Medulla oblongata (tissue), 1 donor: ENCODE results near the gene FNDC3B.

Experiments
- DNase-seq: peaks from one replicate; pipeline ENCODE4 v3.0.0-alpha.2; 2015; ENCODE audit errors: extremely low spot score

The FNDC3B gene

GRCh38 chr3:172210355-172210754 lies 171.0 kb downstream of the FNDC3B start:
- no peak for DNase-seq

DNA sequence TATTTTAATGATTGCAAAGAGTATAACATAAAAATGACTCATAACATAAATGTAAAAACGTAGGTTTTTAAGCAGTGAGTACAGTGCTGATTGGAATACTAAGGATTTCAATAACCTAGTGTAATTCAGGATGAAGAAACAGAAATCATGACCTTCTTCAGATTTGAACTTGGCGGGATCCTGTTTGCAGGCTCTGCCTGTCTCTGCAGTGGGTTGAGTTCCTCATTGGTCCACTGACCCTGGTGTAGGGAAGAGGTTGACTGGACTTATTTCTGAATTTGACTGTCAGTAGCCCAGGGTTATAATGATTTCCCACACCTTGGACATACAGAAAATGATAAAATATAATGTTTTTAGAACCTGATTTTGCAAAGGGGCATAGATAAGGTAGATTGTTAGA lies 171.7 kb downstream of the FNDC3B start:
- DNase-seq: no peak

DNA sequence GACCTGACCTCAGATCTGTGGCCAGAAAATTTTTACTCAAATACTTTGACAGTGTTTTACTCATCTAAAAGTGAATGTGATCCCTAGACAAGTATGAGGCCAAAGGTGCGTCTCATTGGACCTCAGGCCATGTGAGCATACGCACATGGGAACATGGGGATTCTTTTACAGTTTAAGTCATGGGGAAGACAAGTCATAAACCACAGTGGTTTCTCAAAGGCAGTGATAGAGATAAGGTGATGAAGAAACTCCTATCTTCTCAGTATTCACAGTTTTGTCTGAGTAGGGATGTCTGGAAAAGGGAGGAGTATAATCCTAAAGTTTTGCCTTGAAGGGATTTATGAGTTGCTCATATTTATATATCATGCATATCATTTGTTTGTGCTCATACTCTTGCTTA lies 173.8 kb downstream of the FNDC3B start:
- DNase-seq: no peak

- DNase-seq: no peak
Observed at GRCh38 chr3:172213904-172214303, 174.5 kb downstream of the FNDC3B start.

DNA sequence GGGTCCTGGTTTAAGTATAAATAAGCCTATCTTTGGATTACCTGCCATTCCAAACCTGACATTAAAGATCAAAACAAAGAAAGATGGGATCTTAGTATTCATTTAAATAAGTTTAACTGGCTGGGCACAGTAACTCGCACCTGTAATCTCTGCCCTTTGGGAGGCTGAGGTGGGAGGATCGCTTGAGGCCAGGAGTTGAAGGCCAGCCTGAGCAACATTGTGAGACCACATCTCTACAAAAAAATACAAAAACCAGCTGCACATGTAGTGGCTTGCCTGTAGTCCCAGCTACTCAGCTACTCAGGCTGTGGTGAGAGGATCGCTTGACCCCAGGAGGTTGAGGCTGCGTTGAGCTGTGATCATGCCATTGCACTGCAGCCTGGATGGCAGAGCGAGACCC lies 176.9 kb downstream of the FNDC3B start:
- no peak for DNase-seq

DNA sequence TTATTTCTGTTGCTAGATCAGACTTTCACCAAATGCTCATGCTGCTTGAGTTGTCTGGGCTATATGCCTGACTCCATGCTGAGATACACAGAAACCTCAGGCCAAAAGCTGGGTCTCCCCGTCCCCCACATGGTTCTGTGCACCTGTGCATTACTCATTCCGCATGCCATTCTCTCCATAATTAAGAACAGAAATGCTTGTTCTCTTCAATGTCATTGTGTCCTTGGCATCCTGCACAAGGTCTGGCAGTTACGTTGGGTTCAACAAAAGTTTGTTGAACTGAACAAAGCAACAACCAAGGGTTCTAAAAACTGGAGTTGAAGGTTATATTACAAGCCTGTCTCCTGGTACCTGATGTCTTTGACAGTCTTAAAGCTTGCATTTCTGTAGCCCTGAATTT lies 177.5 kb downstream of the FNDC3B start:
- DNase-seq: no peak

GRCh38 chr3:172217877-172218276 lies 178.5 kb downstream of the FNDC3B start:
- no peak for DNase-seq

DNA sequence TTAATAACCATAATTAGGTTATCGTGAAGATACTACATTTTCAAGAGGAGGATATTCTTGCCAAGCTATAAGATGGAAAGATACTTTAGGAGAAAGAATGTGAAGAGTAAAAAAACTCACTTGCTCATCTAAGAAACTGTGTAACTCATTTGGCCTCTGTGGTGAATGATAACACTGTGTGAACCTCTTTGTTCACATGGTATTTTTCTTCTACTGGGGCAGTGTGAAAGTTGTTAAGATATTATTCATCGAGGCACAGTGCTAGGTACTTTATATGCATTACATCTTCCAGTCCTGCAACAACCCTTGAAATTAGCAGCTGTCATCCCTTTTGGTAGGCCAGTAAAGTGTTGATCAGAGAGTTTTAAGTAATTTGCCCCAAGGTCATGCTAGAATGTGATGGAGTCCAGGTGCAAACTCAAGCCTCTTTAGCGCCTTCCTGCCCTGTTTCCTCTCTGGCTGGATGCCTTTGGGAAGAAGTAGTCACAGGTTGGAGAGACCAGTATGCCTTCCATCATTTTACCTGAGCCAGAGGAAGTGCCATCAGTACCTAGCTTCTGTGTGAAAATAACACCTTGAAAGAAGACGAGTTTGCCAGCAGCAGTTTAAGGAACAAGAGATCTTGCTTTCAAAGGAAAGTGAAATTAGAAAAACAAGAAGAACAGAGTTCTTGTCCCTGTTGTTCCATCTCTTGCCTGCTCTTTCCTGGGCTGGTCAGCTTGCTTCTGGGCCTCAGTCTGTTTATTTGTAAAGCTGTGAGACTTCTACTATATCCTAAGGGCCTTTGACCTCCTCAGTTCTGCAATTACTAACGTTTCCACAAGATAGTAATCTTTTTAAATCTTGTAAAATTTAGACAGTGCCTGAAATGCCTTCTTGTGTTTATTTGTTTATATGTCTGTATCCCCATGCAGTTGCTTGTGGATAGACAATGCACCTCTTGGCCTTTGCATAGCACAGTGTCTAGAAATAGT lies 179.3 kb downstream of the FNDC3B start:
- DNase-seq: no peak

- no peak for DNase-seq
Observed at GRCh38 chr3:172219750-172220149, 180.4 kb downstream of the FNDC3B start.

- DNase-seq: no peak
Observed at GRCh38 chr3:172221547-172221946, 182.2 kb downstream of the FNDC3B start.

GRCh38 chr3:172222478-172223071 lies 183.2 kb downstream of the FNDC3B start:
- no peak for DNase-seq

DNA sequence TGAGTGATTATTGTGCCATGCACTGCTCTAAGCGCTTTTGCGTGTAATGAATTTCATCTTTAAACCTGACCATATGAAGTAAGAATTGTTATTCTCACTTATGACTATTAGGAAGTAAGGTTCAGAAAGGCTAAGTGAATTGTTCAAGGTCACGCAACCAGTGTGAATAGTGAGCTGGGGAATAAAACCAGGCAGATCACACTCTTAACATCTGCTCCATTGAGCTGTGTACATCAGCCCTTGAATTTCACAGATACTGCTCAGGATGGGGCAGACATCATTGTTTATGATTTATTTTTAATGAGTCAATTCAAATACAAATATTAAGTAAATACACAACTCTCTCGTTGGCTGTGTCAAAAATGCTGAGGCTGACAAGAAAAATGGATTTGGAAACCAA lies 184.5 kb downstream of the FNDC3B start:
- no peak for DNase-seq

DNA sequence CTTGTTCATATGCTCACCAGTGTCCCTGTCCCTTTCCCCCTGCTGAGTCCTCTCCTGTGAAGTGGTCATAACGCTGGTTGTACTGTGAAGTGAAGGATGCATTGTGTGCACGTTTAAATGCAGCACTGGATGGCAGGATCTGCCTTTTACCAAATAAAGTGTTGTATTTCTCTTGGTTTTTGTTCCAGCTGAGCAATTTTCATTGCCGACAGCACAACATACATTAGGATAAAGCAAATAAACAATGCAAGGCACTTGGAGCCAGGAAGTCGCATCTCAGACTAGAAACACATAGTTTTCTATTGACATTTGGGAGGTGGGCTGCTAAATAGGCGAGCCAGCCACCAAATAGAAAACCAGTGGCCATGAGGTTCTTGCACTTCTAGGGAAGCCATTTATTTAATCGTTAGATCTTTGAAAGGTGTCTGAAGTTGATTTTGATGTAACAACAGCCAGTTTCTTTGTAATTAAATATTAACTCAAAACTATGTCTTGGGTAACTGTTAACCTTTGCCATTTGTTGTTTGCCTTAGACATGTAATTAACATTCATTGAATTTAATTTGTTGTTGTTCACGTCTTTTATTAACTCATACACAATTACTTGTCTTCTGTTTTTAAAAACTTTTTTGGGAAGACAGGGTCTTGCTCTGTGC lies 185.3 kb downstream of the FNDC3B start:
- no peak for DNase-seq

GRCh38 chr3:172225215-172225707 lies 185.9 kb downstream of the FNDC3B start:
- no peak for DNase-seq

DNA sequence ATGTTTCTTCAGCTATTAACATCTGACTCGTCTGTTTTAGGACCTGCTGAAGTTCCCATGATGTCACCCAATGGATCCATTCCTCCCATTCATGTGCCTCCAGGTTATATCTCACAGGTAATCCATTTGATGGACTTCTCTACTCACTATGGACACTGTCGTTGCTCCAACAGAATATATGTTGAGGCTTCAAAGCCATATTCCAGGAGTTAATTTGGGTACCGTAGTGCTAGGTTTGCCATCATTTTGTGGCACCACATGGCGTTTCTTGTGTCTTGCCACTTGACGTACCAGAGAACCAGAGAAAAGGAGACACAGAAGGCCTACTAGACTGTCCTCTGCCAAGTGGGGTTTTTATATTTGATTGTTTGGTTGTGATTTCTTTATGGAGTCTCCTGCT lies 187.5 kb downstream of the FNDC3B start:
- no peak for DNase-seq

- no peak for DNase-seq
Observed at GRCh38 chr3:172227340-172228035, 188.1 kb downstream of the FNDC3B start.

DNA sequence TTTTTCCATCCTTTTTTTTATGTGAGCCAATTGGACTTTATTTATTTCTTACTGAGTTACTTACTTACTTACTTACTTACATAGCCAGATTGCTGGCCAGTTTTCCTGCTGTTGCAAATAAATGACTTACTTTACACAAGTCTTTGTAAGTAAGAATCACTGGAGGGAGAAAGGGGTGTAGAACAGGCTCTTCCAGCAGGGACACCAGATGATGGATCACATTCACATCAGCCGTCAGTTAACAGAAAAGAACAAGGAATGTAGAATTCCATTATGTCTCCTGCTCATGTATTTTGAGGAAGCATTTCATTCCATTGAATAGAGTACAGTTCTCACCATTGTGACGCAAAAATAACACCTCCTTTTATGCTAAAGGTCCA lies 188.6 kb downstream of the FNDC3B start:
- DNase-seq: no peak

GRCh38 chr3:172229462-172229861 lies 190.1 kb downstream of the FNDC3B start:
- no peak for DNase-seq

DNA sequence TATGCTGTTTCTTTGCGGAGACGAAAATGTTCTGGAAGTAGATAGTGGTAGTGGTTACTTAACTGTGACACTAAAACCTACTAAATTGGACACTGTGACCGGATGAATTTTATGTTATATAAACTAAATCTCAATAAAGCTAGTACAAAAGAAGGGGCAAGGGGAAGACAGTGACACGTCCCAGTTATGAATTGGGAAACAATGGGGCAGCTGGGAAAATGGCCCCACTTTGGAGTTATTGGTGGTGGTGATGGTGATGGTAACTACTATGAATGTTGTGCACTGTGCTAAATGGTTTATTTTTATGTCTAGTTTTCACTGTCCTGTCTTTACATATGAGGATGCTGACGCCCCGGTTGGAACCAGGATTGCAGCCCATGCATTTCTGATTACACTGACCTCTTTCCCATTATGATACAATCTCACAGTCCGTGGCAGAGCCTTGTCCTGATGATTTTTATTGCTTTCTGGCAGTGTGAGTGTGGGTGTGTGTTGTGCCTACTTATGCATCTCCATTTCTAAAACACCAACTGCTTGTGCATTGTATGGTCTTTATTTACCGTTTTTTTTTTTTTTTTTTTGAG lies 192.0 kb downstream of the FNDC3B start:
- DNase-seq: no peak

GRCh38 chr3:172232579-172233212 lies 193.3 kb downstream of the FNDC3B start:
- DNase-seq: no peak
